Lower lobe of right lung (tissue), 2 donors: Measurements from ENCODE around the gene MYEOV. TPM values are rescaled to one million over a fixed set of nuclear protein-coding genes. Genes with fewer than 3 reads are reported as not detected.

ENCODE experiments used
- ATAC-seq, 2 donors: fragments of 200-7000 bp; cut with Tn5 transposase; one replicate each; pipeline ENCODE4 v1.9.1; 2020 to 2022; ENCODE audit warnings: mild to moderate bottlenecking in 2 of 2, moderate library complexity in 2 of 2
- DNase-seq: peaks from one replicate; pipeline ENCODE4 v3.0.0-alpha.2; 2020
- H3K27ac ChIP-seq: fragments of 200-600 bp; one replicate; pipeline ENCODE4 v1.8.0; 2022
- H3K27me3 ChIP-seq: fragments of 200-600 bp; one replicate; pipeline ENCODE4 v1.8.0; 2022; ENCODE audit warnings: low read depth
- H3K36me3 ChIP-seq: fragments of 200-600 bp; one replicate; pipeline ENCODE4 v1.8.0; 2022; ENCODE audit warnings: mild to moderate bottlenecking
- H3K4me1 ChIP-seq: fragments of 200-600 bp; one replicate; pipeline ENCODE4 v1.8.0; 2022
- H3K4me3 ChIP-seq: fragments of 200-600 bp; one replicate; pipeline ENCODE4 v1.8.0; 2022; ENCODE audit warnings: mild to moderate bottlenecking
- H3K9me3 ChIP-seq: fragments of 200-600 bp; one replicate; pipeline ENCODE4 v1.8.0; 2022
- intact Hi-C: fragments of 100-400 bp; cut with DNase I; formaldehyde crosslinking; loops from one replicate; pipeline ENCODE4 v1.11.0; 2022
- total RNA-seq: library from RNA; stranded (reverse); fragmentation: NEBNext Ultra II Directional; extraction: Animal tissue kit (Norgen Biotek cat#: 25700); gene quantifications from one replicate; pipeline ENCODE4 v1.2.1, GENCODE V29; 2021
- TF ChIP-seq, protein P1 (sequence below): fragments of 200-600 bp; IDR thresholded peaks from one replicate; pipeline ENCODE4 v1.8.0; 2022; ENCODE audit warnings: antibody characterized with exemption, mild to moderate bottlenecking
- donor health status: DM: no; HTN: yes; CAD: no; lungs with severe emphysema.

The MYEOV gene
- total RNA-seq, 1 donor from 2014 or later: 1.2 TPM

DNA sequence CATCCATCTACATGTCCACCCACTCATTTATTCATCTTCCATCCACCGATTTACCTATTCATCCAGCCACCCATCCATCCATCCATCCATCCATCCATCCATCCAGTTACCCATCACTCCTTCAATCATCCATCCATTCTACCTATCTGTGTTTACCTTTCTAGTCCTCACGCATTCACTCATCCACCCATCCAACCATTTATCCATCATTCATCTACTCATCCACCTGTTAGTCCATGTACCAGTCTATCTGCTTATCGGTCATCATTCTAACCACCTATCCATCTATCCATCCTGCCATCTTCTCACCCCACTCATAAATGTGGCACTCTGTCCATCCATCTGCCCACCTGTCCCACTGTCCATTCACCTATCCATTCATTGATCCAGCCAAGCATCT is 21.9 kb upstream of the MYEOV start:
- ATAC-seq (no peak), DNase-seq (no peak)
- Histone ChIP-seq H3K27ac (no peak overlapping the region), H3K36me3 (no peaks in the 10 kb centered on the region), H3K4me1 (peaks cover 23% of the 10 kb centered on the region), H3K4me3 (no peak overlapping the region), H3K27me3 (no peaks in the 10 kb centered on the region), H3K9me3 (no peaks in the 10 kb centered on the region)
- TF ChIP-seq, protein P1, sequence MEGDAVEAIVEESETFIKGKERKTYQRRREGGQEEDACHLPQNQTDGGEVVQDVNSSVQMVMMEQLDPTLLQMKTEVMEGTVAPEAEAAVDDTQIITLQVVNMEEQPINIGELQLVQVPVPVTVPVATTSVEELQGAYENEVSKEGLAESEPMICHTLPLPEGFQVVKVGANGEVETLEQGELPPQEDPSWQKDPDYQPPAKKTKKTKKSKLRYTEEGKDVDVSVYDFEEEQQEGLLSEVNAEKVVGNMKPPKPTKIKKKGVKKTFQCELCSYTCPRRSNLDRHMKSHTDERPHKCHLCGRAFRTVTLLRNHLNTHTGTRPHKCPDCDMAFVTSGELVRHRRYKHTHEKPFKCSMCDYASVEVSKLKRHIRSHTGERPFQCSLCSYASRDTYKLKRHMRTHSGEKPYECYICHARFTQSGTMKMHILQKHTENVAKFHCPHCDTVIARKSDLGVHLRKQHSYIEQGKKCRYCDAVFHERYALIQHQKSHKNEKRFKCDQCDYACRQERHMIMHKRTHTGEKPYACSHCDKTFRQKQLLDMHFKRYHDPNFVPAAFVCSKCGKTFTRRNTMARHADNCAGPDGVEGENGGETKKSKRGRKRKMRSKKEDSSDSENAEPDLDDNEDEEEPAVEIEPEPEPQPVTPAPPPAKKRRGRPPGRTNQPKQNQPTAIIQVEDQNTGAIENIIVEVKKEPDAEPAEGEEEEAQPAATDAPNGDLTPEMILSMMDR: no peak
- intact Hi-C loops: no loop called here

DNA sequence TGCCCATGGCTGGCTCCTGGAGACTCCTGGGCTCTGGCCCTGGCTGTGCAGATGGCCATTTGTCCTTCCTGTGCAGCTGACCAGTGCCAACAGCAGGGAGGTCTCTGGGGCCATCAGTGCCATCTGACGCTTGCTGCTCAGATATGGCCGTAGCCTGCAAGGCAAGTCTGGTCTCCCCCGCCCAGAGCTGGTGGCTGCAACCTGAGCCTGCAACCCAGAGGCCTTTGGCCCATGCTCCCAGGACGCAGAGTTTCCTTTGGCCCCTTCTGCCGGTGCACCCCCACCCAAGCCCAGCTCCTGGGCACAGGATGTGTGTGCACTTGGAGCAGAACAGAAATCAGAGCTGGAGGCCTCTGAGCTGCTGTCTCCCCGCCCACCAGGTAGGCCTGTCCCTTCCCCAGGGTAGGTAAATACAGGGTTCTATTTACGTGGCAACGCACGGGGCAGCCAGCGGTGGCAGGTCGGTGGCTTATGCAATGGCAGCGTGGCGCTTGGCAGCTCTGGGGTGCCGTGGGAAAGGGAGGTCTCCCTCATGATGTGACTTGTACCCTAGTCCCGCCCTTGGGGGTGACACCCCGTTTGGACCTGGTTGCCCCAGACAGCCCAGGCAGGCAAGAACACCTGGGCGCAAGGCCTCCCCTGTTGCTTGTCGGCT is 21.0 kb upstream of the MYEOV start:
- Histone ChIP-seq H3K36me3 (no peaks in the 10 kb centered on the region), H3K27ac (no peak overlapping the region), H3K4me1 (peaks cover 23% of the 10 kb centered on the region), H3K9me3 (no peaks in the 10 kb centered on the region), H3K4me3 (no peak overlapping the region), H3K27me3 (no peaks in the 10 kb centered on the region)
- ATAC-seq (no peak), DNase-seq (peak; percentile 61)
- TF ChIP-seq, protein P1: no peak
- intact Hi-C loops: no loop called here

GRCh38 chr11:69273571-69273970 is 20.4 kb upstream of the MYEOV start:
- DNase-seq: no peak
- Histone ChIP-seq H3K36me3 (no peaks in the 10 kb centered on the region), H3K27me3 (no peaks in the 10 kb centered on the region), H3K27ac (peak overlapping the region; percentile 53), H3K4me3 (no peak overlapping the region), H3K4me1 (peaks cover 28% of the 10 kb centered on the region), H3K9me3 (no peaks in the 10 kb centered on the region)
- intact Hi-C loops: no loop called here
- ATAC-seq: no peak
- TF ChIP-seq, protein P1: no peak

DNA sequence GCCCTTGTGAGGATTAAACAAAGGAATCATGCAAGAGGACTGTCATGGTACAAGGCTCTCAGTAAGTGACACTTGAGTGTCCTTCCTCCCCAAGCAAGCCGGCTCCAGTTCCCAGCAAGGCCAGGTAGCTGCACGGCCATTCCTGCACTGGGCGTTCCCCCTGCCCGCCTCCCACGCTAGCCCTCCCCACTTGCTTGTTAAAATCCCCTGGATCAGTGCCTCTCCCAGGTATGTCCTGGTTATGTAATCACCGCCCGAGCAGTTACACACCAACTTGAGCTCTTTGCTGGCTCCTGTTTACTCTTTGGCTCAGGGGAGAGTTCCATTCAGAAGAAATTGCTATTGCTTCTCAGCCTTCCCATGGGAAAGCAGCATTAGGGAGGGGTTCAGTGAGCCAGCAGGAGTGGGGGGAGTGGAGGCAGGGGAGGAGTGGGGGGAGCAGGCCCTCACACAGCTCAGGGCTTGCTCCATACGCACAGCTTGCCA is 19.4 kb upstream of the MYEOV start:
- Histone ChIP-seq H3K4me1 (peaks cover 29% of the 10 kb centered on the region), H3K36me3 (no peaks in the 10 kb centered on the region), H3K27ac (peak overlapping the region; percentile 53), H3K9me3 (no peaks in the 10 kb centered on the region), H3K27me3 (no peaks in the 10 kb centered on the region), H3K4me3 (no peak overlapping the region)
- DNase-seq (peak; percentile 91), ATAC-seq (peak; percentile 92 to 94)
- intact Hi-C loops: no loop called here
- TF ChIP-seq, protein P1: no peak

DNA sequence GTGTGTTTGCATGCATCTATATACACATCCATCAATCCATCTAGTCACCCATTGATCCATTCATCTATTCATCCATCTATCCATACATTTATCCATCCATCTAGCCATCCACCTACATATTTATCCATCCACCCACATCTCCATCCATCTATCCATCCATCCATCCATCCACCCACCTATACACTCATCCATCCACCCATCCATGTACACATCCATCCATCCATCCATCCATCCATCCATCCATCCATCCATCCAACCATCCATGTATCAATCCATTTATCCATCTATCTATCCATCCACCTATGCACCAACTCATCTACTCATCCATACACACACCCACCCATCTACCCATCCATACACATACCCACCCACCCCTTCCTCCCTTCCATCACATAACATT is 18.8 kb upstream of the MYEOV start:
- H3K4me1 ChIP-seq: peaks cover 29% of the 10 kb centered on the region
- H3K9me3 ChIP-seq: no peaks in the 10 kb centered on the region
- intact Hi-C loops: no loop called here
- H3K4me3 ChIP-seq: no peak overlapping the region
- TF ChIP-seq, protein P1: no peak
- no peaks in the 10 kb centered on the region for H3K27me3 ChIP-seq
- H3K36me3 ChIP-seq: no peaks in the 10 kb centered on the region
- DNase-seq (no peak), ATAC-seq (no peak)
- peak overlapping the region; percentile 53 for H3K27ac ChIP-seq
